Activated T-cell treated with anti-CD3 and anti-CD28 coated beads, Interleukin-2, amount 50 U/mL, for 72 hours (primary cell): ENCODE data around the gene CDKL1. TPM values are rescaled to one million over a fixed set of nuclear protein-coding genes. Genes with fewer than 3 reads are reported as not detected.

Experiments used
- ATAC-seq, 2 donors: fragments of 150-1000 bp; cut with Tn5 transposase; replicated peaks in 1 of 2; 2 replicates each; pipeline ENCODE4 v1.10.0; 2021; ENCODE audit warnings: moderate library complexity in 2 of 2, mild to moderate bottlenecking in 1 of 2
- DNase-seq, 2 donors: peaks; one replicate each; pipeline ENCODE4 v3.0.0; 2021 to 2022; ENCODE audit warnings: mixed read lengths in 1 of 2
- H3K27ac Mint-ChIP-seq: one replicate; pipeline ENCODE4 v1.8.0; 2022; ENCODE audit warnings: mild to moderate bottlenecking, moderate library complexity, mixed read lengths
- H3K27me3 Mint-ChIP-seq: one replicate; pipeline ENCODE4 v1.8.0; 2022; ENCODE audit warnings: low read depth, mixed read lengths
- H3K36me3 Mint-ChIP-seq, 2 donors: one replicate each; pipeline ENCODE4 v1.8.0; 2022; ENCODE audit warnings: mixed read lengths in 2 of 2, mild to moderate bottlenecking in 1 of 2; ENCODE audit not compliant: insufficient read depth in 2 of 2
- H3K4me1 Mint-ChIP-seq: one replicate; pipeline ENCODE4 v1.8.0; 2022; ENCODE audit warnings: low read depth, mixed read lengths
- H3K4me3 Mint-ChIP-seq, 2 donors: one replicate each; pipeline ENCODE4 v1.8.0; 2022; ENCODE audit warnings: mild to moderate bottlenecking in 2 of 2, mixed read lengths in 2 of 2, moderate library complexity in 2 of 2
- H3K9me3 Mint-ChIP-seq, 2 donors: one replicate each; pipeline ENCODE4 v1.8.0; 2022; ENCODE audit warnings: mixed read lengths in 2 of 2
- total RNA-seq, 2 donors: library from RNA; stranded (reverse); gene quantifications; one replicate each; pipeline ENCODE4 v1.2.3, GENCODE V29; 2022

CDKL1 gene
- total RNA-seq, result 1 to 10 TPM; 6.3 to 9.3 TPM

DNA sequence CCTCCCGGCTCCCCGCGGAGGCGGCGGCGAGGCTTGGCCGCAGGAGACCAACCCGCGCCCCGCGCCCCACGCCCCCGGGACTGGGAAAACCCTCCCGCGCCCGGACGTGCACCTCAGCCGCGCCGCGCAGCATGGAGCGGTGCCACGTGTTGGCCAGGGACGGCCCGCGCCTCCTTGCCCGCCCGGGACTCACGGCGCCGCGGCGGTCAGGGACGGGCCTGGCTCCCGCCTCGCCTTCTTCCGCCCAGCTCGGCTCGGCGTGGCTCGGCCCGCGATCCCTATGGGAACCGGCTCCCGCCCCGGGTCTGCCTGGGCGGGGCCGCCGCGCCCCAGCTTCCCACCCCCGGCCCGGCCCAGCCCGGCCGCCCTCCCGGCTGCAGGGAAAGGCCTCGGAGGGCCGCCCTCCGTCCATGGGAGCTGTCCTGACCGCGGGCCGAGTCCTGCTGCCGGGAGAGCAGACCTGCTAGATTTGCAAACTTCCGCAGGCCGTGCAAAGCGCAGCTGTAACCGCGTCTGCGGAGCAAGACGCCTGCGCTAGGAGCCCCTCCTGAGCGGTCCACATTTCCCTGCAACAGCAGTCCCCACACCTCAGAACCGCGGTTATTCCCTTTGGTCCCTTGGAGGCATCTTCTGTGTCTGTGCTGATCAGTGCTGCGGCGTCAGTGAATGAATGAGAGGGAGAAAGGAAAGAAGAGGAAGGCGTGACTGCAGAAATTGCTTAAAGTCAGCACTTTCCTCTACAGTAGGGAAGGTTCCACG lies at the start of gene CDKL1:
Gene CDKL1 (minus strand): TSS at position 251 of the 759 bp plus-strand sequence. CDS start 1,013 bp downstream, outside the sequence.
- peaks cover 0 to 1% of the 10 kb centered on the region in 2 donors for H3K36me3 Mint-ChIP-seq
- no peaks in the 10 kb centered on the region for H3K9me3 Mint-ChIP-seq
- peaks cover 13% of the 10 kb centered on the region for H3K27me3 Mint-ChIP-seq
- H3K4me3 Mint-ChIP-seq, result peak within 1 kb of the TSS; percentile 80 to 84
- ATAC-seq (peak; percentile 82 to 88), DNase-seq (peak; percentile 59 to 60)
- H3K4me1 Mint-ChIP-seq, result peaks cover 13% of the 10 kb centered on the region
- H3K27ac Mint-ChIP-seq, result no peak within 1 kb of the TSS

DNA sequence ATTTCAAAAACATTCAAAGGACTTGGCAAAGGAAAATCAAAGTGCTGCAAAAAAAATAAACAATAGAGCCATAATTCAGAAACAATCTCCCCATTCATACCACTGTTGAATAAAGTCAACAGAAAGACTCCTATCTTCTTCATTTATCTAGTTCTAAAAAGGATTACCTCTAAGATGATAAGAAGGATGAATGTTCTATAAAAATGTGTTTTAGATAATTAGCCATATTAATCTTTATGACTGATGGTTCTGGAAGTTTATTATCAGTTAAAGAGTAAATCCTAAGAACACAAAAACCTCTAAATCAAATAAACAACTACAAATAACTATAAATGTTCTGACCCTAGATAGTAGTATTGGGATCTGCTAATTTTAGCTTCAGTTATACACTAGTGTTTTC lies 37.8 kb upstream of the CDKL1 start:
- DNase-seq, result no peak
- no peaks in the 10 kb centered on the region for H3K27me3 Mint-ChIP-seq
- peaks cover 8 to 17% of the 10 kb centered on the region in 2 donors for H3K36me3 Mint-ChIP-seq
- ATAC-seq, result no peak
- H3K4me3 Mint-ChIP-seq, result no peak overlapping the region
- no peak overlapping the region for H3K27ac Mint-ChIP-seq
- H3K9me3 Mint-ChIP-seq, result no peaks in the 10 kb centered on the region
- no peaks in the 10 kb centered on the region for H3K4me1 Mint-ChIP-seq

DNA sequence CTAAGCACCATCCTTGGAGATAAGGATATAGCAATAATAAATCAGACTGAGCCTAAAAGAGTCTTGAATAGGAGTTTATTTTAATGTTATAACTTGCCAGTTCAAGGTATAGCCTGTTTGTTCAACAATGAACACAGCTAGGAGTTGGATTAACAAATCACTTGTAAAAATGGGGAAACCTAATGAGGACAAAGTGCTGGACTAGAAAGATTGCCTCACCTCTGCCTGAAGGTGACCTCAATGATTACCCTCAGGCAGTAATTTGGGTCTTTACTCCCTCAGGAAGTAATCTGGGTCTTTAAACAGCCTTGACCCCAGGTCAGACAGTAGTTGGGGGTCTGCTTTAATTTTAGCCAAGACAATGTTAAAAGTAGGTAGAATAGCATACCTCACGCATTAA lies 35.5 kb upstream of the CDKL1 start:
- no peaks in the 10 kb centered on the region for H3K4me1 Mint-ChIP-seq
- no peak overlapping the region for H3K4me3 Mint-ChIP-seq
- no peaks in the 10 kb centered on the region for H3K9me3 Mint-ChIP-seq
- H3K27ac Mint-ChIP-seq, result no peak overlapping the region
- ATAC-seq, result no peak
- H3K36me3 Mint-ChIP-seq, result peaks cover 3 to 8% of the 10 kb centered on the region in 2 donors
- no peaks in the 10 kb centered on the region for H3K27me3 Mint-ChIP-seq
- DNase-seq, result no peak

DNA sequence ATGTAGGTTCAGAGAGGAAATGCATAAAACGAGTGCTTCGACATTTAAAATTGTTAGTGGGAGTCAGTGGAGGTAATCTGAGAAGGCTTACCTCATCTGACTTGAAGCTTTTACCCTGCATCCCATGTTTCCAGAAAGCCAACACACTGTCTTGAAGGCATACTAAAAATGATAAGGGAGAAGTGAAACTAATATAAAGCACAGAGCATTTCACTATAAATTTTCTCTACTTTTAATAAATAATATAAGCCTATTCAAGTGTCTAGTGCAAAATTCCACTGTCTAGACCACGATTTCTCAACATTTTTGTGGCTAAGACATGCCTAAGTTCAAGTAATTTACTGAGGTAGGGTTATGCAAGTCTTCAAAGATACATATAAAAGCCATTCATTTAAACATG lies 29.1 kb upstream of the CDKL1 start:
- no peaks in the 10 kb centered on the region for H3K4me1 Mint-ChIP-seq
- ATAC-seq (no peak), DNase-seq (no peak)
- H3K27me3 Mint-ChIP-seq, result no peaks in the 10 kb centered on the region
- H3K9me3 Mint-ChIP-seq, result no peaks in the 10 kb centered on the region
- no peak overlapping the region for H3K27ac Mint-ChIP-seq
- H3K4me3 Mint-ChIP-seq, result no peak overlapping the region
- H3K36me3 Mint-ChIP-seq, result peaks cover 1% of the 10 kb centered on the region in 2 donors

DNA sequence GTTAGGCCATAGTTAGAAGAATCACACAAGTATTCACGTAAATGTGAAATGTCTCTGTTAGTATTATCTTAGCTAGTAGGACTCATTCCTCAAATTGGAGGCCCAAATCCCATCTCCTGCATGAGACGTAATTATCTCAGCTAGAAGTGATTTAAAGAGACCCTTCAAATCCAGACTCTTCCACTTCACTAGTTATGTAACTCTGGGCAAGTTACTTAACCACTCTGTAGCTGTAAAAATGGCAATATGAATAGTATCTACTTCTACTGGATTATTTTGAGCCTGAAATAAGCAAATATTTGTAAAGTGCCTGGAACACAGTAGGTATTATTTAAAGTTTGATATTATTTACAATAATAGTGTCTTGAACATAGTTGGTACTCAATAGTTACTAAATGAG lies 28.4 kb upstream of the CDKL1 start:
- Mint-ChIP-seq H3K4me1 (no peaks in the 10 kb centered on the region), H3K27me3 (no peaks in the 10 kb centered on the region), H3K36me3 (peaks cover 1 to 5% of the 10 kb centered on the region in 2 donors), H3K27ac (no peak overlapping the region), H3K4me3 (no peak overlapping the region), H3K9me3 (no peaks in the 10 kb centered on the region)
- DNase-seq, result no peak
- ATAC-seq, result no peak

DNA sequence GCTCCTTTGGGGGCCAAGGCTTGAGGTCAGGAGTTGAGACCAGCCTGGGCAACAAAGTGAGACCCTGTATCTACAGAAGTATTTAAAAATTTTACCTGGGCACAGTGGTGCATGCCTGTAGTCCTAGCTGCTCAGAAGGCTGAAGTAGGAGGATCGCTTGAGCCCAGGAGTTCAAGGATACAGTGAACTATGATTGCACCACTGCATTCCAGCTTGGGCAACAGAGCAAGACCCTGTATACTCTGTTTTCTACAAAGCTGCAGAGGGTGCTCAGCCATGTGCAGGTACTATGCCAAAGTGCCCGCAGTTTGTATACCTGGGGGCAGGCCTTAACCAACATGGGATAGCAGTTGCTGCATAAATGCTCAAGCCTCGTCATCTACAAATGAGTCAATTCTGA lies 26.8 kb upstream of the CDKL1 start:
- no peaks in the 10 kb centered on the region for H3K9me3 Mint-ChIP-seq
- H3K36me3 Mint-ChIP-seq, result peaks cover 1 to 5% of the 10 kb centered on the region in 2 donors
- H3K27me3 Mint-ChIP-seq, result no peaks in the 10 kb centered on the region
- DNase-seq, result no peak
- H3K4me3 Mint-ChIP-seq, result no peak overlapping the region
- no peak for ATAC-seq
- no peak overlapping the region for H3K27ac Mint-ChIP-seq
- H3K4me1 Mint-ChIP-seq, result no peaks in the 10 kb centered on the region

DNA sequence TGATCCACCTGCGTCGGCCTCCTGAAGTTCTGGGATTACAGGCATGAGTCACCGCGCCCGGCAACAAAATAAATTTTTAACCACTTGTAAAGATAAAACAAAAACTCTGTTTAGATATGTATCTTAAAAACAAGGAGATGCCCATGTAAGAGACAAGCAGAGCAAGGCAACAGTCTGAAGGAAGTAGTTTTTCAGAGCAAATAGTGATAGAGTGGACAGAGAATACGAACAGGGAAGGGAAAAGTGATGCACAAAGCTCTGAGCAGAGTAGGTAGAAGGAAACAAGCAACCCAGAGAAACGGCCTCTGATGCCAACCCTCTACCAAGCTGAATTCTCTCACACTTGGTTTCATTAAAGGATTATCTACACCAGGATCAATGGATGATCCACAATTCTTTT lies 24.8 kb upstream of the CDKL1 start:
- H3K4me1 Mint-ChIP-seq, result peaks cover 10% of the 10 kb centered on the region
- H3K9me3 Mint-ChIP-seq, result no peaks in the 10 kb centered on the region
- H3K36me3 Mint-ChIP-seq, result peaks cover 3 to 18% of the 10 kb centered on the region in 2 donors
- DNase-seq (no peak), ATAC-seq (no peak)
- no peaks in the 10 kb centered on the region for H3K27me3 Mint-ChIP-seq
- H3K4me3 Mint-ChIP-seq, result no peak overlapping the region
- H3K27ac Mint-ChIP-seq, result no peak overlapping the region

DNA sequence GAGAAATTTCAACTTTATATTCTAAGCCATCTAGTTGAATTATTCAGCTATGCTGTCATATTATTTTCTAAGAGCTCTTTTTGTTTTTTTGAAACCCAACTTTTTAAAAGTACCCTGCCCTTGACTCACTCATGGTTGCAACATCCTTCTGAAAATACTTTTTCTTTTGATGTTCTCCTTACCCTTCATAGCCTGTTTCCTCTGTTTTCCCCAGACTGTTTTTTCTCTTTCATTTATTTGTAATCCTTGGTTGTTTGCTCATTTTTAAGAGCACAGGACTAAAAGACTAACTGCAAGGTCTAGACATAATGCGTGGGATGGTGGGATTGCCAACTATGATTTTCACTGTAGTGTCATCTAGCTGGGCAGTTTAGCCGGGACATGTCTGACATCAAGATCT lies 21.2 kb upstream of the CDKL1 start:
- no peak overlapping the region for H3K27ac Mint-ChIP-seq
- H3K9me3 Mint-ChIP-seq, result peaks cover 2 to 6% of the 10 kb centered on the region in 2 donors
- DNase-seq, result no peak
- peaks cover 10% of the 10 kb centered on the region for H3K4me1 Mint-ChIP-seq
- no peak overlapping the region for H3K4me3 Mint-ChIP-seq
- peaks cover 6 to 21% of the 10 kb centered on the region in 2 donors for H3K36me3 Mint-ChIP-seq
- no peak for ATAC-seq
- H3K27me3 Mint-ChIP-seq, result no peaks in the 10 kb centered on the region

DNA sequence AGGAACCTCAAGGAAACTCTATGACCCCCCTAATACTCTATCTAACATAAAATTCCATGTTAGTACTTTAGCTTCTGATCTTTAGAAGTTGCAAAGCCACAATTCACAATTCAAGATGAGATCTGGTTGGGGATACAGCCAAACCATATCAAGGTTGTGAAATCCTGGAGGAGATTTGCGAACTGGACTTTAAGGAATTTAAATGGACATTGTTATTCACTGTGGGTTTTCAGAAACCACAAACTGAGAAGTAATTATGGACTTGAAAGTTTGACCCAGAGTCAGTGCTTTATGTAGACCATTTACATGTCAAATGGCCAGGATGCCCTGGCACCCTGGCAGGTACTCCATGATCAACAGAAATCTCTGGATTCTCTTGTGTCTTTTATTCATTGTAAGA lies 14.2 kb upstream of the CDKL1 start:
- Mint-ChIP-seq H3K36me3 (peaks cover 3 to 4% of the 10 kb centered on the region in 2 donors), H3K27me3 (no peaks in the 10 kb centered on the region), H3K4me3 (no peak overlapping the region), H3K9me3 (peaks cover 4 to 13% of the 10 kb centered on the region in 2 donors), H3K27ac (no peak overlapping the region), H3K4me1 (no peaks in the 10 kb centered on the region)
- no peak for DNase-seq
- ATAC-seq, result no peak

DNA sequence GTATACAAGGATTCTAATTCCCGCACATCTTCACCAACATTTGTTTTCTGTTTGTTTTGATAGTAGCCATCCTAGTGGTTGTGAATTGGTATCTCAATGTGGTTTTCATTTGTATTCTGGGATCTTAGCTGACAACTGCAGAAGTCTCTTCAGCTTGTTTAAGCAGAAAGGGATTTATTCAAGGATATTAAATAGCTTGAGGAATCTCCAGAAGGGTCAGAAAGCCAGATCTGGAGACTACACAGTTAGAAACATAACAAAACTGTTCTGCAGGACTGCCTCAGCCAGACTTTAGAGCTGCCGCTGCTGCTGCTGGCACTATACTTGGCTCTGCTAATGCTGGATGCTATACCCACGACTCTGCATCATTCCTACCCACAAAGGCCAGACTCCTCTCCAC lies 13.4 kb upstream of the CDKL1 start:
- Mint-ChIP-seq H3K36me3 (peaks cover 1 to 2% of the 10 kb centered on the region in 2 donors), H3K27me3 (no peaks in the 10 kb centered on the region), H3K4me3 (no peak overlapping the region), H3K27ac (no peak overlapping the region), H3K9me3 (peaks cover 4 to 13% of the 10 kb centered on the region in 2 donors), H3K4me1 (no peaks in the 10 kb centered on the region)
- no peak for DNase-seq
- no peak for ATAC-seq

DNA sequence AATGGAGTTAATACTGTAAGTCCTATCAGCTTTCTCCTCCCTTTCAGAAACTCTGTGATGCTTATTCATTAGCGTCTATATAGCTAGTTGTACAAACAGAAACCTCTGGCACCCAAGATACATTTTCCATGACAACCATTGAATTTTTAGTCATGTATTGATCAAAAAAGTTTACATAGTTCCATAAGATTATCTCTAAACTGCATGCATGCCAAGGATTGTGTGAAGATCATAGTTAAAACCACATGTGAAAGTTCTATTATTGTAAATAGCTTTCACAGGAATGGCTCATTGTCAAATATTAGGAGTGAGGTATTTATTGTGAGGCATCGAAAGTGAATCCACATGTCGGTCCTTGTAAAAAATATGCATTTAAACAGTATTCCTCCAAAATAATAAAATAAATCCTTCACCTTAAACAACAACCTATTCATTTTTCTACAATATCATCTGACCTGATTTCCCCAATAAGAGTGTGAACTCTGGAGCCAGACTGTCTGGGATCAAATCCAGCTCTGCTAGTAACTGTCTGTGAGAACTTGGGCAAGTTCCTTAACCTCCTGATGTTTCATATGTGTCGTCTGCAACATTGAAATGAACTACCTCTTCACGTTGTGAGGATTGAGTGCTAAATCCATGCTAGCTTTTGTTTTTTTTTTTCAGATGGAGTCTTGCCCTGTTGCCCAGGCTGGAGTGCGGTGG lies 10.6 kb upstream of the CDKL1 start:
- ATAC-seq (no peak), DNase-seq (no peak)
- no peak overlapping the region for H3K4me3 Mint-ChIP-seq
- peaks cover 13% of the 10 kb centered on the region for H3K4me1 Mint-ChIP-seq
- no peak overlapping the region for H3K27ac Mint-ChIP-seq
- no peaks in the 10 kb centered on the region for H3K27me3 Mint-ChIP-seq
- H3K9me3 Mint-ChIP-seq, result peaks cover 2 to 5% of the 10 kb centered on the region in 2 donors
- H3K36me3 Mint-ChIP-seq, result peaks cover 0 to 1% of the 10 kb centered on the region in 2 donors

DNA sequence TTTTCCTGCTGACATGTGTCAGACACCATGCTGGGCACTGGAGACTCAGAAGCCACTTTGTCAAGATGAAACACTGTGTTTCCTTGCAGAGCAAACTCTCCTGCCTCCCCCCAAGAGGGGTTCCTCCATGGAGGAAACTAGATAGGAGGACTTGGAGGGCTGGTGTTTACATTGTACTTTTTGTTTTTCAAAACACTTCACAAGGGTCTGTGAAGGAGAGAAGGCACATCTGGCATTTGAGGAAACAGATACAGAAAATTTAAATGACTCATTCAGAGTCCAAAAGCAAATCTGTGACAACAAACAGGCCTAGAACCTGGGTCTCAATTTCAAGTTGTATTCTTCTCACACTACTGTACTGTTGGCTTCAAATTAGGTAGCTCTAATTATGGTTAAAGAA lies 6.7 kb upstream of the CDKL1 start:
- peaks cover 13% of the 10 kb centered on the region for H3K4me1 Mint-ChIP-seq
- no peak overlapping the region for H3K27ac Mint-ChIP-seq
- peaks cover 0 to 1% of the 10 kb centered on the region in 2 donors for H3K36me3 Mint-ChIP-seq
- no peaks in the 10 kb centered on the region for H3K27me3 Mint-ChIP-seq
- no peaks in the 10 kb centered on the region for H3K9me3 Mint-ChIP-seq
- ATAC-seq, result no peak
- no peak for DNase-seq
- no peak overlapping the region for H3K4me3 Mint-ChIP-seq

DNA sequence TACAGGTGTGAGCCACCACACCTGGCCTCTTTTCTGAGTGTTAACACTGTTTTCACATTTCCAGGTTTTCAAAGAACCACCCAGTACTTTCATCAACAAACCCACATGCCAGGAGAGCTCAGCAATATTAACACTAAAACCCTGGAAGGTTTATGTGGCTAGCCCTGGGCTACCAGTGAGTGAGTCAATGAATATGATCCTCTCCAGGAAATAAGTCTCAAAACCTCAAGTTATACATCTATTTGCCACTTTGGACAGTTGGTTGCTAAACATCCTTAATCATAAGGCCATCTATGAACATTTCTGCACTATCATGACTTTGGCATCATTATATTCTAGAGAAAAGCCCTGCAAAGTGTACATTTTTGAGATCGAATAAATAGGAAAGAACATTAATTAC lies 6.3 kb upstream of the CDKL1 start:
- Mint-ChIP-seq H3K27ac (no peak overlapping the region), H3K27me3 (no peaks in the 10 kb centered on the region), H3K9me3 (no peaks in the 10 kb centered on the region), H3K4me3 (no peak overlapping the region), H3K36me3 (peaks cover 0 to 1% of the 10 kb centered on the region in 2 donors), H3K4me1 (peaks cover 13% of the 10 kb centered on the region)
- DNase-seq (no peak), ATAC-seq (no peak)
